DOHH2 (cell line): ENCODE results near the gene ZNF648.

Experiments
- H3F3A ChIP-seq: fragments of 200-600 bp; sonication (generic), shearing (Covaris generic); 2 replicates; pipeline ENCODE4 v1.6.0; 2016; ENCODE audit warnings: antibody characterized with exemption, mild to moderate bottlenecking; ENCODE audit not compliant: control insufficient read depth, insufficient read depth
- H3K27ac ChIP-seq: fragments of 200-600 bp; sonication (generic); 2 replicates; pipeline ENCODE4 v1.5.1; 2014; ENCODE audit warnings: low read depth, mild to moderate bottlenecking, low read length, moderate library complexity
- H3K27me3 ChIP-seq: fragments of 200-600 bp; sonication (generic); 2 replicates; pipeline ENCODE4 v1.6.1; 2014; ENCODE audit warnings: mild to moderate bottlenecking, low read length, mixed read lengths; ENCODE audit not compliant: control insufficient read depth
- H3K36me3 ChIP-seq: fragments of 200-600 bp; sonication (generic); 2 replicates; pipeline ENCODE4 v1.6.1; 2014; ENCODE audit warnings: mild to moderate bottlenecking, low read length, moderate library complexity, mixed read lengths; ENCODE audit not compliant: control insufficient read depth
- H3K4me1 ChIP-seq: fragments of 200-600 bp; sonication (generic); 2 replicates; pipeline ENCODE4 v1.6.1; 2014; ENCODE audit warnings: mild to moderate bottlenecking, low read length, mixed read lengths; ENCODE audit not compliant: control insufficient read depth
- H3K4me2 ChIP-seq: fragments of 200-600 bp; sonication (generic); 2 replicates; pipeline ENCODE4 v1.6.0; 2014; ENCODE audit warnings: mild to moderate bottlenecking, low read length, moderate library complexity
- H3K4me3 ChIP-seq: fragments of 200-600 bp; sonication (generic); 2 replicates; pipeline ENCODE4 v1.5.1; 2014; ENCODE audit warnings: mild to moderate bottlenecking, low read length, mixed read lengths
- H3K79me2 ChIP-seq: fragments of 200-600 bp; sonication (generic); 2 replicates; pipeline ENCODE4 v1.6.1; 2014; ENCODE audit warnings: mild to moderate bottlenecking, low read length, mixed read lengths; ENCODE audit not compliant: control insufficient read depth
- H3K9me2 ChIP-seq: fragments of 200-600 bp; sonication (generic); replicated peaks from 2 replicates; pipeline ENCODE4 v1.6.1; 2014; ENCODE audit warnings: mild to moderate bottlenecking, low read length, mixed read lengths; ENCODE audit not compliant: control insufficient read depth
- H3K9me3 ChIP-seq: fragments of 200-600 bp; sonication (generic); 2 replicates; pipeline ENCODE4 v1.6.1; 2014; ENCODE audit warnings: antibody characterized with exemption, low read length, mixed read lengths; ENCODE audit not compliant: control insufficient read depth, insufficient read depth
- H4K20me1 ChIP-seq: fragments of 200-600 bp; sonication (generic); 2 replicates; pipeline ENCODE4 v1.6.0; 2014; ENCODE audit warnings: low read depth, mild to moderate bottlenecking, antibody characterized with exemption, low read length, moderate library complexity; ENCODE audit not compliant: control insufficient read depth, insufficient read depth
- CTCF ChIP-seq: fragments of 200-600 bp; sonication (generic); IDR thresholded peaks from one replicate; pipeline ENCODE4 v1.5.1; 2014; ENCODE audit warnings: antibody characterized with exemption, mild to moderate bottlenecking, low read depth, low read length; ENCODE audit not compliant: poor library complexity, severe bottlenecking
- EZH2phosphoT487 ChIP-seq: fragments of 200-600 bp; sonication (generic); IDR thresholded peaks from 2 replicates; pipeline ENCODE4 v1.6.1; 2017; ENCODE audit warnings: borderline replicate concordance, mild to moderate bottlenecking, antibody characterized with exemption, low read length, moderate library complexity, mixed read lengths

The ZNF648 gene

DNA sequence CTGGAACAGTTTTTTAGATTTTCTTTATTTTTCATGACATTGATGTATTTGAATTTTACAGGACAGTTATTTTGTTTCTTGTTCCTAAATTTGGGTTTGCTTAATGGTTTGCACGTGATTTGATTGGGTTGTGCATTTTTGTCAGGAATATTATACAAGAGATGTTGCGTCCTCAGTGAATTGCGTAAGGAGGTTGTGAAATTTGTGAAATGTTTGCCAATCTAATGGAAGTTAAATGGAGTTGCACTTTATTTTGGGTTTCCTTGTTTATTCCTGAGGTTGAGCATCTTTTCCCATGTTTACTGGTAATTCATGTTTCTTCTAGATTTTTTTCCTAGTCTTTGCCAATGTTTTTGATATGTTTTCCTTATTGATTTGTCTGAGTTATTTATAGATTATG lies 19.9 kb downstream of the ZNF648 start:
- Histone ChIP-seq H3K4me2 (no peak overlapping the region), H3K4me3 (no peak overlapping the region), H3F3A (no peaks in the 10 kb centered on the region), H3K9me3 (no peaks in the 10 kb centered on the region; the same call in none of the 2 replicates), H3K4me1 (no peaks in the 10 kb centered on the region), H4K20me1 (no peaks in the 10 kb centered on the region), H3K79me2 (no peaks in the 10 kb centered on the region), H3K36me3 (no peaks in the 10 kb centered on the region), H3K27ac (no peak overlapping the region), H3K27me3 (no peaks in the 10 kb centered on the region), H3K9me2 (no peaks in the 10 kb centered on the region)
- TF ChIP-seq CTCF = no peak
- TF ChIP-seq EZH2phosphoT487 = no peak

DNA sequence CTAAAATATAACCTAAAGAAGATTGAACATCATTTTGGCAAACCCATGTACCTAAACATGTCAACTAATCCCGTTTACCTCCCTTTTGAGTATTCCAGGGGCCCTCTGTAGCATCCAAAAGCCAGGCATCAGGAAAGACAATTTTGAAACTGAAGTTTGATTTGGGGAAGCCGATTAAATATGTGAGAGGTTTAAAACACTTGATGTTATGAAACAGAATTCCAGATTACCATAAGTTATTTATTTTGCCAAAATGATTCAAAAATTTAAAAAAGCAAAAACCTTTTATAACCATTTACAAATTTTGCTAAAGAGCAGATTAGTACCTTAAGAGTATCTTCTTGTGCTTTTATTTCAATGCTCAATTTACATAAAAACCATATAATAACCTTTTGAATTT lies 23.3 kb downstream of the ZNF648 start:
- no peak for TF ChIP-seq CTCF
- no peak for TF ChIP-seq EZH2phosphoT487
- Histone ChIP-seq H3K4me2 (no peak overlapping the region), H3K27ac (no peak overlapping the region), H3K4me3 (no peak overlapping the region), H3K9me2 (no peaks in the 10 kb centered on the region), H3K4me1 (no peaks in the 10 kb centered on the region), H3K27me3 (no peaks in the 10 kb centered on the region), H3K36me3 (no peaks in the 10 kb centered on the region), H3K79me2 (no peaks in the 10 kb centered on the region), H3F3A (no peaks in the 10 kb centered on the region), H3K9me3 (no peaks in the 10 kb centered on the region; the same call in 1 of the 2 replicates), H4K20me1 (no peaks in the 10 kb centered on the region)

- no peaks in the 10 kb centered on the region for H4K20me1 ChIP-seq
- no peak overlapping the region for H3K4me2 ChIP-seq
- TF ChIP-seq EZH2phosphoT487 (no peak), CTCF (peak; percentile 50)
- no peaks in the 10 kb centered on the region; the same call in 1 of the 2 replicates for H3K9me3 ChIP-seq
- no peaks in the 10 kb centered on the region for H3K9me2 ChIP-seq
- H3K4me3 ChIP-seq = no peak overlapping the region
- no peaks in the 10 kb centered on the region for H3K36me3 ChIP-seq
- H3K79me2 ChIP-seq = no peaks in the 10 kb centered on the region
- H3K4me1 ChIP-seq = no peaks in the 10 kb centered on the region
- H3K27me3 ChIP-seq = no peaks in the 10 kb centered on the region
- no peaks in the 10 kb centered on the region for H3F3A ChIP-seq
- no peak overlapping the region for H3K27ac ChIP-seq
Measured at GRCh38 chr1:182035097-182035770, 26.3 kb downstream of the ZNF648 start.
